HG03039 (cell line): ENCODE results near the gene ARHGAP32.
"Not testable (repeated sequence)": the region's sequence is repeated elsewhere in the genome, so short reads cannot be mapped to it uniquely, and the experiment has no call there.

Source experiments
- ATAC-seq: cut with Tn5 transposase; IDR thresholded peaks from one replicate; pipeline ENCODE4 v1.9.1; 2021; ENCODE audit warnings: mild to moderate bottlenecking, moderate library complexity; ENCODE audit not compliant: unreplicated experiment

Gene ARHGAP32

DNA sequence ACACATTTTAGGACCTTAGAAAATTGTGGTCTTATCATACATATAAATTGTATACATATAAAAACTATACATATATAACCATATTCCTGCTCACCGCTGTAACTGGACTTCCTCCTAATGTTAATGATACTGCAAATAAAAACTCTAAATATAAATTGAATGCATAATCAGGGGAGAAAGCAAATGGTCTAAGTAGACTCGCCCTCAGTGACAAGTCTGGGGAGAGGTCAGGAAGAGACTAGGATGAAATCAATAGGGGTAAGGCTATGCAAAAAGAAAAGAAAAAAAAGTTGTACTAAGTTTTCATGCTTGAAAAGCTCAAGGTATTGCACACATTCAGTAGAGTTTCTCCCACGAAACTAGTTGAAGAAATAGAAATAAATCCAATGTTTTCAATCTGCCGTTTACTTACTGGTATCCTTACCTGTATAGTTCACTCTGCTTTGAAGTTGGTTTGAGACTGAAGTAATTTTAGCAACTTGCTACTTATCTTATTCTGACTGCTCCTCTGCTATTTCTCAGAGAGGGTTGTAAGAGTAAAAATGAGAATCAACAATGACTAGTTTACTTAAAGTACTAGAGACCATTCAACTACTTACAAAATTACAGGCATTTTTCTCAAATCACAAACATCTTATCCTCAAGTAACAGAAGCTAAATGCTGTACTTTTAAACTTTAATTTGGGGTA lies 12.2 kb upstream of the ARHGAP32 start:
- no peak for ATAC-seq

DNA sequence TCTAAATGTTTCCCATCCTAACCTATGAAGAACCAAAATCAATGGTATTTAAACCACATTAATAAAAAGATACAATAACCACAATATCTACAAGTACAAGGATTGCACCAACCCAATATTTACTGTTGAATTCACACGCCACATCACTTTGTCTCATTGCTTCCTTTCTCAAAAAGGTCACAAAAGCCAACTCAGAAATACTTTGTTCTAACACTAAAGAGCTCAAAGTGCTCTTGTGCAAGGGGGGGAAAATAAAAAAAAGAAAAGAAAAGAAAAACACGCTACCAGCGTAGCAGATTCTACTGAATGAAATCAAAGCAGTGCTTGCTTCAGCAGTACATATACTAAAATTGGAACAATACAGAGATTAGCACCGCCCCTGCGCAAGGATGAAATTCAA lies 10.5 kb upstream of the ARHGAP32 start:
- ATAC-seq: no peak

DNA sequence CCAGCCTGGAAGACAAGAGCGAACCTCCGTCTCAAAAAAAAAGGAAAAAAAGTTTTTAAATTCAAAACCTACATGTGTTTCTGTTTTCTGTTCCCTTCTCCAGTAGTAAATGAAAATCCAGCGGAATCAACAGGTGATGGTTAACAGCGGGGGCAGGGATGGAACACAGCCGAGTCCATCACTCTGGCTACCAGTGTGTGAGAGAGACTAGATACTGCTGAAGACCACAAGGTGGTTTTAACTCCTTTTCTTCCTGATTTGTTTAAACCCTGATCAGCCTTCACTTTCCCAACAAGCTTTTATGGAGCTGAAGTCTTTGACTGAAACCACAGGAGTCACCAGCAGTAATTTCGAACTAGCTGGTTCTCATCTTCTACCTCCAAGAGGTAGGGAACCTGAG lies 3.6 kb upstream of the ARHGAP32 start:
- ATAC-seq: no peak

DNA sequence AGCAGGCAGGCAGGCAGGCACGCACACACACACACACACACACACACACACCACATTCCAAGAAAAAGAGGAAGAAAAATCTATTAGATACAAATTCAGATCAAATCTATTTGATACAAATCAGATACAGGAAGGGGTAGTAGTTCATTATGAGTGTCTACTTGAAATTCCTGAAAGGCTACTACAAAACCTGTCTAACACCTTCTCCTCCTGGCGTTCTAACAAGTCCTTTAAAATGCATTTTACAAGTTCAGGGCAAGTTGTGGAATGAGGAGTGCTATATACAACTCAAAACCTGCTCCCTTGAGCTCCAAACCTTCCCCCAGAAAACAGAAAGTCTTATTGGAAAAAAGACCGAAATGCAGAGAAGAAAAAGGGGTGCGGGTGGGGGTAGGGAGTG lies 476 bp downstream of the ARHGAP32 start:
- ATAC-seq: no peak

DNA sequence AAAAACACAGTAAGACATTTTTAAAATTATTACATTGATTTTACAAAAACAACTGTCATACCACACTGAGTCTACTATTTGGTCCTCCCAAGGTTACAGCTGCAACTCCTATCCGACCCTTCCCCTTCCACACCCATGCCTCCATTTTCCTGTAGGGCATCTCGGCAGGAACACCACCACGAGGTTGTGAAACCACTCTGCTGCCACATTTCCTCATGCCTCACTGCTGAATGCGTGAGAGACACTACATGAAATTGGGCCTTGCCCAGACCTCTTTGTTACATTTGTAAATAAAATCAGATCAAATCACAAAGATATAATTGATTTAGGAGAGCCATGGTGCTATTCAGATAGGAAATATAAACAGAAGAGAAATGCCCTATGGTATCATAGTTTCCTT lies 2.0 kb downstream of the ARHGAP32 start:
- no peak for ATAC-seq

DNA sequence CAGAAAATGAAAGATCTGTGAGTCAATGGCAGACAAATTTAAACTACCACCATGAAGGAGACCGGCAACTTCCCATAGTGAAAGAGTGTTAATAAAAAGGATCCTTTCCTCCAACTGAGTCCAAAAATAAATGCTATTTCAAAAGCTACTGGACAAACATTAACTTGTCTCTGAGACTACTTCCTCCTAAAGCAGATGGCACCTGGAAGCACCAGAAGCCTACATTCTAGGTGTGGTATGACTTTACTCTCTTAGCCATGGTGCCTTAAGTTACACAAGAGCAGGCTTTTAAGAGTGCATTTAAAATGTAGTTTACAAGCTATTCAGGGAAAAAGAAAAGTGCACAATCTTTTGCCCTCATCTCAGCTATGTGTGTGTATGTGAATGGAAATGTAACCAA lies 2.5 kb downstream of the ARHGAP32 start:
- ATAC-seq: no peak

DNA sequence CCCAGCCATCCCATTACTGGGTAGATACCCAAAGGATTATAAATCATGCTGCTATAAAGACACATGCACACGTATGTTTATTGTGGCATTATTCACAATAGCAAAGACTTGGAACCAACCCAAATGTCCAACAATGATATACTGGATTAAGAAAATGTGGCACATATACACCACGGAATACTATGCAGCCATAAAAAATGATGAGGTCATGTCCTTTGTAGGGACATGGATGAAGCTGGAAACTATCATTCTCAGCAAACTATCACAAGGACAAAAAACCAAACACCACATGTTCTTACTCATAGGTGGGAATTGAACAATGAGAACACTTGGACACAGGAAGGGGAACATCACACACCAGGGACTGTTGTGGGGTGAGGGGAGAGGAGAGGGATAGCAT lies 7.0 kb downstream of the ARHGAP32 start:
- not testable (repeated sequence) for ATAC-seq

DNA sequence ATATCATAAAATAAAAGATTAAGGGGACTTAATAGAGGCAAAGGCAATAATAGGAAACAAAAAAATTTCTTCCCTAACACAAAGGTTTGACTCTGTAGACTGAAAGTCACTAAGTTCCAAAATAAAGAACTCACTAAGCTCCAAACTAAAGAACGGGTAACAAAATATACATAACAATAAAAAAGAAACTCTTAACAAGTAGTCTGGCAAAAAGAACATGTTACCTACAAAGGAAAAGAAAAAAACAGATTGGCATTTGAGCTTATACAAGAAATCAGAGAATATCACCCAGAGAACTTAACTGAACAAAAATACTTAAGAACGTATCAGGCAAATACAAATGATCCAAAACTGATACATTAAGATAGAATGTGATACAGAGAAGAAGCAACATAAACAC lies 7.5 kb downstream of the ARHGAP32 start:
- ATAC-seq: no peak

DNA sequence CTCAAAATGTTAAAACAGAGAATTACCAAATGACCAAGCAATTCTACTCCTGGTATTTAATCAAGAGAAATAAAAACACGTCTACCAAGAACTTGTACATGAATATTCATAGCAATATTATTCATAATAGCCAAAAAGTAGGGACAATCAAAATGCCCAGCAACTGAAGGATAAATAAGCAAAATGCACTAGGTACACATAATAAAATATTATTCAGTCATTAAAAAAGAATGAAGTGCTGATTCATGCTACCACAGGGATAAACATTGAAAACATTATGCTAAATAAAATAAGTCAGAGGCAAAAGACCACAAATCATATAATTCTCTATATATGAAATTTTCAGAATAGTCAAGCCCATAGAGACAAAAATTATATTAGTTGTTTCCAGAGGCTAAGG lies 24.8 kb downstream of the ARHGAP32 start:
- no peak for ATAC-seq

DNA sequence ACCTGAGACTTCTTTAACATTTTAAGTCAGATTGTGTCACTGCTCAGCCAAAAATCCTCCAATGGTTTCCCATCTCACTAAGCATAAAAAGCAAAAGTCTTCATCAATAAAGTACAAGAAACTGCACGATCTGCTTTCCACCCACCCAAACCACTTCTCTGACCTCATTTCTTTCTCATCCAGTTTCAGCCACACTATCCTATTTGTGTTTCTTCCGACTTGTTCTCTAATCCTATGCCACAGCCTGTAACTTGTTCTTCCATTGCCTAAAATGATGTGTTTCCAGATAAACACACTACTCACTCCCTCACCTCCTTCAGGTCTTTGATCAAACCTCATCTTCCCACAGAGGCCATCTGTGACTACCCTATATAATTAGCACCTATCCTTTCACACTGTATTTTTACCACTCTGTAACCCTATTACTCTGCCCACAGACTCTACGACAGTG lies 28.4 kb downstream of the ARHGAP32 start:
- no peak for ATAC-seq

DNA sequence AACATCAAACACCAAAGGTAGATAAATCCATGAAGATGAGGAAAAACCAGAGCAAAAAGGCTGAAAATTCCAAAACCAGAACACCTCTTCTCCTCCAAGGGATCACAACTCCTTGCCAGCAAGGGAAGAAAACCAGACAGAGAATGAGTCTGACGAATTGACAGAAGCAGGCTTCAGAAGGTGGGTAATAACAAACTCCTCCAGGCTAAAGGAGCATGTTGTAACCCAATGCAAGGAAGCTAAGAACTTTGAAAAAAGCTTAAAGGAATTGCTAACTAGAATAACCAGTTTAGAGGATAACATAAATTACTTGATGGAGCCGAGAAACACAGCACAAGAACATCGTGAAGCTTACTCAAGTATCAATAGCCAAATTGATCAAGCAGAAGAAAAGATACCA lies 35.0 kb downstream of the ARHGAP32 start:
- ATAC-seq: not testable (repeated sequence)

DNA sequence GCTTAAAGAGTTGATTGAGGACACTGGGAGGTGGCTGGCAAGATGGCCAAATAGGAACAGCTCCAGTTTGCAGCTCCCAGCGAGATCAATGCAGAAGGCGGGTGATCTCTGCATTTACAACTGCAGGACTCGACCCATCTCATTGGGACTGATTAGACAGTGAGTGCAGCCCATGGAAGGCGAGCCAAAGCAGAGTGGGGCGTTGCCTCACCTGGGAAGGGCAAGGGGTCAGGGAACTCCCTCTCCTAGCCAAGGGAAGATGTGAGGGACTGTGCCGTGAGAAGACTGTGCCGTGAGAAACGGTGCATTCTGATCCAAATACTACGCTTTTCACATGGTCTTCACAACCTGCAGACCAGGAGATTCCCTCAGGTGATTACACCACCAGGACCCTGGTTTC lies 36.4 kb downstream of the ARHGAP32 start:
- ATAC-seq: no peak

DNA sequence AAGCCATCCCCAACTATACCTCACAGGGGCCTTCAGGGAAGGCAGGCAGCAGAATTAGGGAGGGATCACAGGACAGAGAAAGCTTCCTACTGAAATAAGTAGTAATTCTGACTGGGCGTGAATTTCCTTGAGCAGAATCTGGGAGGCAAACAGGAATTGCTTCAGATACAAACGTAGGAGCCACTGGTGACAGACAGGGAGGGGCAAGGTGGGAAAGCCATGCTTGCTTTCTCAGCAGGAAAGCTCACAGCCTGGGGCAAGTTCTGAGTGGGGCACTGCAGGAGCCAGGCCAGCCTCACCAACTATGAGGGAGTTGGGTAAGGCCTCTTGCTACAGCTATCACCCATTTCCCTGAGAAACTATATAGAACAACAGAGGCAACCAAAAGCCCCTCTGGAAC lies 43.6 kb downstream of the ARHGAP32 start:
- ATAC-seq: no peak

DNA sequence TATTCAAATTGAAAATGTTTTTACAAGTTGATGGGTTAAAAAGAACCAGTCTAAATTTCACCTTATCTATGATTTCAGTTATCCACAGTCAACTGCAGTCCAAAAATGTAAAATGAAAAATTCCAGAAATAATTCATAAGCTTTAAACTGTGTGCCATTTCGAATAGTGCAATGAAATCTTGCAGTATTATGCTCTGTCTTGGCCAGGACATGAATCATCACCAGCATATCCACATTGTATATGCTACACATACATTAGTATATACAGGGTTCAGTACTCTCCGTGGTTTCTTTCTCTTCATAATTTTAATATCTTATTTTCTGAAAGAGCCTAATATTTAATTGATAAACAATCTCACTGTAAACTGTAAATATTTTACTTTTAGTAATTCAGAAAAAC lies 45.9 kb downstream of the ARHGAP32 start:
- no peak for ATAC-seq

DNA sequence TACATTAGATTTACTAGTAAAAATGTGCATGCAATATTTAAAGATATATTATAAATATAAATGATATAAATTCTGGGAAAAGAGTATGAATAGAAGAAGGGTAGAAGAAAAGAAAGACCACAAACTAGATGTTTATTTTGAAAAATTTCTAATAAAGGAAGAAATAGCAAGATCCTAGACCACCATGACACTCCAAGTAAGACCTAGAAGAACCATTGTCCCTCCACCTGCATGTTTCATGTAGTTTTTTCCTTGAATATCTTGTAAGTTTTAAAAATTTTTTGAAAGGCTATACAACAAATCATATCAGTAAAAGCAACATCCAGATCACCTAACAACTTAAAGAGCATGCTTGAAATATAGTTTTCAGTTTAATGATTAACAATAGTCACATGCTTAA lies 46.8 kb downstream of the ARHGAP32 start:
- ATAC-seq: no peak

DNA sequence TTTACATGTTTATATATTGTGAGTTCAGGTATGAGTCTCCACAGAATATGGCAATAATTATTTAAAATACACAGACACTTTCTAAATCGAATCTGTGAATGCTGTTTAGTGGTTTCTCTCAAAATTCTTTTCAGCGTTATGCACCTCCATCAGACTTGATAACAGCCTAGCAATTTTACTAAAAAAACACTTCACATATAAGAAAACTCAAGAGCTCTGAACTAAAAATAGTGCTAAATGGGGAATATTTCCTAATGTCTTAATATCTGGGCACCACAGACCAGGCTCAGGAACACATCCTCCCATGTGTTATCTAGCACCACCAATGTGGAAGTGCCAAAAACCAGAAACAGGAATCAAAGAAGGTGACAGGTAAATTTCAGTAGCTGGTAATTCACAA lies 47.9 kb downstream of the ARHGAP32 start:
- ATAC-seq: no peak

DNA sequence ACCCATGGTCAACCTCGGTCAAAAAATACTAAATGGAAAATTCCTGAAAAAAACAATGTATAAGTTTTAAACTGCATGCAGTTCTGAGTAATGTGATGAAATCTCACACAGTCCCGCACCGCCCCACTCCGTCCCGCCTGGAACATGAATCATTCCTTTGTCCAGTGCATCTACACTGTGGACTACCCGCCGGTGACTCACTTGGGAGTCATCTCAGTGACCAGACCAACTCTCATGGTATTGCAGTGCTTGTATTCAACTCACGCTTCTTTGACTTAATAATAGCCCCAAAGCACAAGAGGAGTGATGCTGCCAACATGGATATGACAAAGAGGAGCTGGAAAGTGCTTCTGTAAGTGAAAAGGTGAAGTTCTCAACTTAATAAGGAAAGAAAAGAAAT lies 48.8 kb downstream of the ARHGAP32 start:
- ATAC-seq: no peak

DNA sequence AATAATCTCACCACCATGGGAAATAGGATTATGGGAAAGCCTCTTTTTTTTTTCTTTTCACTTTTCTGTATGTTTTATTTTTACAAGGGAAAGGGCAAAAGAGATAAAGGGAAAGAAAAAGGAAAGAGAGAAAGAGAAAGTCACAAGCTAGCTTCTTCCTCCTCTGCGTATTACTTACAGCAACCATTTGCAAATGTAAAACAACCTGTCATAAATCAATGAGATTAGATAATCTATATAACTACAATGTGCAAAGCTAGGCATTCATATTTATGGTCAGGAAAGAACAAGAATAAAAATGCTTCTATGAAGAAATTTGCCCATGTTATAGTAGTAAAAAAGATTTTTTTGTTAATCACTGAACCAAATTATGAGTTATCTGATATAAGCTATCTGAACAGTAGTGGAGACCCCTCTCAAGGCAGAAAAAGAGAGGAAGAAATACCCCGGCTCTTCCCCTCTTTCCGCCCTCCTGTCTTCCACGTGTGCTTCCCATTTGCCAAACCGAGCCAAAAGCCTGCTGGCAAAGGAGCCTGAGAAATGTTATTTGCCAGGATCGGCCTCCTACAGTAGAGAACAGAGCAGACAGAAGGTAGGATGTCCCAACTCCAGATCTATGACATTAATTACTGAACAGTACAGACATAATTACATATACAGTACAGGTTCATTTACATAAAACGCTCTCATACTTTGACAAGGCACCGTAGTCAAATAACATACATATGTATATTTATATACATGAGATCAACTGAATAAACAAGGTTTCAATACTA lies 50.2 kb downstream of the ARHGAP32 start:
- ATAC-seq: no peak

DNA sequence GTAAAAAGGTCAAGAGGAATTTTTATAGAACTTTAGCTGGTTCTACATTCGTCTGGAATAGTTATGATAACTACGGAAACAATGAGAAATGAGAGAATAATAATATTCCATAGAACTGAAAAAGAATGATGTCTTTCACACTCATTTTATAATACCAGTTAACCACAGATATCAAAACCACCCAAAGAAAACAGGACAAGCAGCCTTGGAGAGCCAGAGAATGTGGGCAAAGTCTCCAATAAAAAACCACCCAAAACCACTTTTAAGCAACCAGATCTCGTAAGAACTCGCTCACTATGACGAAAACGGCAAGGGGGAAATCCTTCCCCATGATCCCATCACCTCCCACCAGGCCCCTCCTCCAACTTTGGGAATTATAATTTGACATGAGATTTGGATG lies 60.8 kb downstream of the ARHGAP32 start:
- no peak for ATAC-seq

DNA sequence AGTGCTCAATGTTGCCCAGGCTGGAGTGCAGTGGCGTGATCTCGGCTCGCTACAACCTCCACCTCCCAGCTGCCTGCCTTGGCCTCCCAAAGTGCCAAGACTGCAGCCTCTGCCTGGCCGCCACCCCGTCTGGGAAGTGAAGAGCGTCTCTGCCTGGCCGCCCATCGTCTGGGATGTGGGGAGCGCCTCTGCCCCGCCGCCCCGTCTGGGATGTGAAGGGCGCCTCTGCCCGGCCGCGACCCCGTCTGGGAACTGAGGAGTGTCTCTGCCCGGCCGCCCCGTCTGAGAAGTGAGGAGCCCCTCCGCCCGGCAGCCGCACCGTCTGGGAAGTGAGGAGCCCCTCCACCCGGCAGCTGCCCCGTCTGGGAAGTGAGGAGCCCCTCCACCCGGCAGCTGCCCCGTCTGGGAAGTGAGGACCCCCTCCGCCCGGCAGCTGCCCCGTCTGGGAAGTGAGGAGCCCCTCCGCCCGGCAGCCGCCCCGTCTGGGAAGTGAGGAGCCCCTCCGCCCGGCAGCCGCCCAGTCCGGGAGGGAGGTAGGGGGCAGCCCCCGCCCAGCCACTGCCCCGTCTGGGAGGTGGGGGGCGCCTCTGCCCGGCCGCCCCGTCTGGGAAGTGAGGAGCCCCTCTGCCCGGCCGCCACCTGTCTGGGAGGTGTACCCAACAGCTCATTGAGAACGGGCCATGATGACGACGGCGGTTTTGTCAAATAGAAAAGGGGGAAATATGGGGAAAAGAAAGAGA lies 63.1 kb downstream of the ARHGAP32 start:
- not testable (repeated sequence) for ATAC-seq

DNA sequence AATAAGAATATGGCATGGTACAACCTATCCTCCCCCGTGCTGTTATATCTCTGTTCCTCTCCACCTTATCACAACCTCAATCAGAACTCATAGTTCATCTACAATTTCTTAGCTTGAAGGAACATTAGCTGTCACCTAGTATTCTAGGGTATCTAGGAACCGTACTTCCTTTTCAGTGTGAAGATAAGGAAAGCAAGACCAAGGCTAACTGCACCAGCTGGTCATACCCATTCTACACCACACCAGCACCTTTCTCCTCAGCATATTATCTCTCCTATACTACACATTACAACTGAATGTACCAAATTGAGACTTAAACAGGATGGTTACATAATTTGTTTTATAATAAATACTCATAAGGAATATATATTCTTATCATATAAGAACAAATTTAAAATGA lies 73.1 kb downstream of the ARHGAP32 start:
- ATAC-seq: no peak
